Osteocyte (in vitro differentiated cells): ENCODE measurements around the gene GLT1D1. TPM values are rescaled to one million over a fixed set of nuclear protein-coding genes. Genes with fewer than 3 reads are reported as not detected.

Experiments
- DNase-seq: peaks from one replicate; pipeline ENCODE4 v3.0.0; 2021; ENCODE audit warnings: mixed read lengths; ENCODE audit not compliant: unreplicated experiment; ENCODE audit errors: extremely low spot score
- H3K27ac Mint-ChIP-seq: one replicate; pipeline ENCODE4 v1.8.0; 2021; ENCODE audit warnings: mild to moderate bottlenecking, mixed read lengths; ENCODE audit not compliant: unreplicated experiment
- H3K27me3 Mint-ChIP-seq: one replicate; pipeline ENCODE4 v1.8.0; 2021; ENCODE audit warnings: mixed read lengths; ENCODE audit not compliant: unreplicated experiment
- H3K36me3 Mint-ChIP-seq: one replicate; pipeline ENCODE4 v1.8.0; 2021; ENCODE audit warnings: mixed read lengths; ENCODE audit not compliant: unreplicated experiment
- H3K4me1 Mint-ChIP-seq: one replicate; pipeline ENCODE4 v1.8.0; 2021; ENCODE audit warnings: mixed read lengths; ENCODE audit not compliant: unreplicated experiment
- H3K4me3 Mint-ChIP-seq: one replicate; pipeline ENCODE4 v1.8.0; 2021; ENCODE audit warnings: mild to moderate bottlenecking, moderate library complexity, mixed read lengths; ENCODE audit not compliant: unreplicated experiment
- H3K9me3 Mint-ChIP-seq: one replicate; pipeline ENCODE4 v1.8.0; 2021; ENCODE audit warnings: mixed read lengths; ENCODE audit not compliant: unreplicated experiment
- CTCF ChIP-seq: fragments of 200-600 bp; sonication (generic); IDR thresholded peaks from 2 replicates; pipeline ENCODE4 v1.5.0; 2021; ENCODE audit warnings: antibody characterized with exemption, mild to moderate bottlenecking, moderate library complexity
- total RNA-seq: library from RNA; stranded (reverse); gene quantifications from 2 replicates; pipeline ENCODE4 v1.2.1, GENCODE V29; 2021

GLT1D1 gene
- total RNA-seq, 1 donor from 2014 or later: 0.11 TPM

GRCh38 chr12:128981971-128982533 lies 128.8 kb downstream of the GLT1D1 start:
- H3K4me3 Mint-ChIP-seq: no peak overlapping the region
- peaks cover 3% of the 10 kb centered on the region for H3K27me3 Mint-ChIP-seq
- no peak overlapping the region for H3K27ac Mint-ChIP-seq
- H3K9me3 Mint-ChIP-seq: no peaks in the 10 kb centered on the region
- DNase-seq: no peak
- no peaks in the 10 kb centered on the region for H3K36me3 Mint-ChIP-seq
- no peaks in the 10 kb centered on the region for H3K4me1 Mint-ChIP-seq
- TF ChIP-seq CTCF: no peak

- no peak for TF ChIP-seq CTCF
- no peak overlapping the region for H3K4me3 Mint-ChIP-seq
- no peaks in the 10 kb centered on the region for H3K4me1 Mint-ChIP-seq
- no peaks in the 10 kb centered on the region for H3K36me3 Mint-ChIP-seq
- peaks cover 9% of the 10 kb centered on the region for H3K27me3 Mint-ChIP-seq
- no peak for DNase-seq
- no peaks in the 10 kb centered on the region for H3K9me3 Mint-ChIP-seq
- H3K27ac Mint-ChIP-seq: no peak overlapping the region
These were observed 129.7 kb downstream of the GLT1D1 start for GRCh38 chr12:128982933-128983332.

- Mint-ChIP-seq H3K9me3 (no peaks in the 10 kb centered on the region), H3K27me3 (peaks cover 9% of the 10 kb centered on the region), H3K27ac (no peak overlapping the region), H3K4me1 (no peaks in the 10 kb centered on the region), H3K4me3 (no peak overlapping the region), H3K36me3 (no peaks in the 10 kb centered on the region)
- no peak for TF ChIP-seq CTCF
- no peak for DNase-seq
These were observed 130.1 kb downstream of the GLT1D1 start for GRCh38 chr12:128983371-128983770.

- H3K9me3 Mint-ChIP-seq: peaks cover 5% of the 10 kb centered on the region
- no peaks in the 10 kb centered on the region for H3K36me3 Mint-ChIP-seq
- no peak for TF ChIP-seq CTCF
- no peak overlapping the region for H3K4me3 Mint-ChIP-seq
- H3K27me3 Mint-ChIP-seq: peaks cover 6% of the 10 kb centered on the region
- no peaks in the 10 kb centered on the region for H3K4me1 Mint-ChIP-seq
- DNase-seq: no peak
- no peak overlapping the region for H3K27ac Mint-ChIP-seq
These were observed 133.7 kb downstream of the GLT1D1 start for GRCh38 chr12:128986957-128987356.

GRCh38 chr12:128989287-128989686 lies 136.0 kb downstream of the GLT1D1 start:
- no peak overlapping the region for H3K4me3 Mint-ChIP-seq
- TF ChIP-seq CTCF: no peak
- no peak for DNase-seq
- peaks cover 10% of the 10 kb centered on the region for H3K9me3 Mint-ChIP-seq
- peaks cover 6% of the 10 kb centered on the region for H3K27me3 Mint-ChIP-seq
- no peaks in the 10 kb centered on the region for H3K36me3 Mint-ChIP-seq
- H3K27ac Mint-ChIP-seq: no peak overlapping the region
- H3K4me1 Mint-ChIP-seq: no peaks in the 10 kb centered on the region
